Vagina (tissue), 2 donors: Measurements from ENCODE around the gene GRK1. TPM values are rescaled to one million over a fixed set of nuclear protein-coding genes. Genes with fewer than 3 reads are reported as not detected.

Experiments used
- DNase-seq, 2 donors: peaks; one replicate each; pipeline ENCODE4 v3.0.0-alpha.2; 2017; ENCODE audit errors: extremely low spot score in 2 of 2
- H3K27ac ChIP-seq: fragments of 200-600 bp; sonication (generic); one replicate; pipeline ENCODE4 v1.5.1; 2019
- H3K27me3 ChIP-seq: fragments of 200-600 bp; sonication (generic); one replicate; pipeline ENCODE4 v1.5.1; 2019
- H3K36me3 ChIP-seq, 2 donors: fragments of 200-600 bp; sonication (generic); one replicate each; pipeline ENCODE4 v1.5.1; 2017 to 2019
- H3K4me1 ChIP-seq: fragments of 200-600 bp; sonication (generic); one replicate; pipeline ENCODE4 v1.5.1; 2019
- H3K4me3 ChIP-seq, 2 donors: fragments of 200-600 bp; sonication (generic); 1 replicate in 1 of 2; 2 replicates in 1 of 2; pipeline ENCODE4 v1.5.1; 2016 to 2019
- H3K9me3 ChIP-seq: fragments of 200-600 bp; sonication (generic); one replicate; pipeline ENCODE4 v1.5.1; 2019
- CTCF ChIP-seq, 3 experiments: fragments of 450-650 bp in 2 of 3; fragments of 200-600 bp in 1 of 3; sonication (generic) in 1 of 3; IDR thresholded peaks; one replicate each; pipeline ENCODE4 v1.5.1; 2017 to 2019; ENCODE audit warnings: antibody characterized with exemption in 3 of 3, mild to moderate bottlenecking in 2 of 3, moderate library complexity in 2 of 3
- POLR2A ChIP-seq, 2 donors: fragments of 450-650 bp; IDR thresholded peaks; one replicate each; pipeline ENCODE4 v1.6.1; 2017; ENCODE audit warnings: antibody characterized with exemption in 2 of 2, mild to moderate bottlenecking in 2 of 2, moderate library complexity in 2 of 2
- POLR2AphosphoS5 ChIP-seq, 2 donors: sonication (generic); formaldehyde crosslinking; IDR thresholded peaks; one replicate each; pipeline ENCODE4 v1.9.0; 2017; ENCODE audit warnings: antibody characterized with exemption in 2 of 2, mild to moderate bottlenecking in 2 of 2, low read depth in 1 of 2; ENCODE audit not compliant: insufficient read depth in 1 of 2
- intact Hi-C: fragments of 100-400 bp; cut with DNase I; formaldehyde crosslinking; loops from one replicate; pipeline ENCODE4 v1.15.1; 2023
- total RNA-seq: library from RNA; depleted of rRNA; stranded (reverse); fragments of >200 nt; gene quantifications from one replicate; pipeline ENCODE4 v1.2.3, GENCODE V29; 2016

GRK1 gene
- total RNA-seq, 1 donor from 2014 or later = not detected

DNA sequence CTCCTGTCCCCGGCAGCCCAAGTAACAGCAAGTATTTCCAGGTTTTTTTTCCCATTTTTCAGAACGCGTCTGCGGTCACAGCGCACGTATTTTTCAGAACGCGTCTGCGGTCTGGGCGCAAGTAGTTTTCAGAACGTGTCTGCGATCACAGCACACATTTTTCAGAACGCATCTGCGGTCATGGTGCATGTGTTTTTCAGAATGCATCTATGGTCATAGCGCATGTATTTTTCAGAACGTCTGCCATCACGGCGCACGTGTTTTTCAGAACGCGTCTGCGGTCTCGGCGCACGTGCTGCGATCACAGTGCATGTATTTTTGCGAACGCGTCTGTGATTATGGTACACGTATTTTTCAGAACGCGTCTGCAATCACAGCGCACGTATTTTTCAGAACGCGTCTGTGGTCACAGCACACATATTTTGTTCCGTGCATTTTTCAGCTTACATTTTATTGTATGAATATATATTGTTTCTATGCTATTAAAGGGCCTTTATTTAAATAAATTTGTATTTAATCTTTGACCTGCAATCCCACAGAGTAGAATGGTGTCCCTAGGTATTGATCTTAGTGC is 28.8 kb upstream of the GRK1 start:
- no peaks in the 10 kb centered on the region for H3K9me3 ChIP-seq
- no peak overlapping the region for H3K27ac ChIP-seq
- H3K4me1 ChIP-seq = no peaks in the 10 kb centered on the region
- H3K36me3 ChIP-seq = peaks cover 0 to 75% of the 10 kb centered on the region in 2 donors
- DNase-seq = no peak
- TF ChIP-seq POLR2A (IDR thresholded peaks at IDR 0.05) (no peak), CTCF (IDR thresholded peaks at IDR 0.05) (no peak), POLR2AphosphoS5 (IDR thresholded peaks at IDR 0.05; ENCODE audit: insufficient read depth in 1 of 2, low read depth in 1 of 2) (no peak)
- no peaks in the 10 kb centered on the region for H3K27me3 ChIP-seq
- intact Hi-C loops = no loop called here
- H3K4me3 ChIP-seq = no peak overlapping the region

- H3K4me1 ChIP-seq = no peaks in the 10 kb centered on the region
- no peaks in the 10 kb centered on the region for H3K9me3 ChIP-seq
- no peak for DNase-seq
- no peak overlapping the region for H3K27ac ChIP-seq
- H3K36me3 ChIP-seq = peaks cover 0 to 70% of the 10 kb centered on the region in 2 donors
- TF ChIP-seq CTCF (IDR thresholded peaks at IDR 0.05) (no peak), POLR2AphosphoS5 (IDR thresholded peaks at IDR 0.05; ENCODE audit: insufficient read depth in 1 of 2, low read depth in 1 of 2) (no peak), POLR2A (IDR thresholded peaks at IDR 0.05) (no peak)
- no peak overlapping the region for H3K4me3 ChIP-seq
- no peaks in the 10 kb centered on the region for H3K27me3 ChIP-seq
- intact Hi-C loops = no loop called here
These were observed 28.2 kb upstream of the GRK1 start for GRCh38 chr13:113638806-113639205.

GRCh38 chr13:113639616-113640262 is 27.3 kb upstream of the GRK1 start:
- H3K27ac ChIP-seq = no peak overlapping the region
- intact Hi-C loops = no loop called here
- H3K27me3 ChIP-seq = no peaks in the 10 kb centered on the region
- no peaks in the 10 kb centered on the region for H3K4me1 ChIP-seq
- TF ChIP-seq CTCF (IDR thresholded peaks at IDR 0.05) (no peak), POLR2AphosphoS5 (IDR thresholded peaks at IDR 0.05; ENCODE audit: insufficient read depth in 1 of 2, low read depth in 1 of 2) (no peak), POLR2A (IDR thresholded peaks at IDR 0.05) (no peak)
- no peak overlapping the region for H3K4me3 ChIP-seq
- DNase-seq = no peak
- no peaks in the 10 kb centered on the region for H3K9me3 ChIP-seq
- peaks cover 0 to 60% of the 10 kb centered on the region in 2 donors for H3K36me3 ChIP-seq

DNA sequence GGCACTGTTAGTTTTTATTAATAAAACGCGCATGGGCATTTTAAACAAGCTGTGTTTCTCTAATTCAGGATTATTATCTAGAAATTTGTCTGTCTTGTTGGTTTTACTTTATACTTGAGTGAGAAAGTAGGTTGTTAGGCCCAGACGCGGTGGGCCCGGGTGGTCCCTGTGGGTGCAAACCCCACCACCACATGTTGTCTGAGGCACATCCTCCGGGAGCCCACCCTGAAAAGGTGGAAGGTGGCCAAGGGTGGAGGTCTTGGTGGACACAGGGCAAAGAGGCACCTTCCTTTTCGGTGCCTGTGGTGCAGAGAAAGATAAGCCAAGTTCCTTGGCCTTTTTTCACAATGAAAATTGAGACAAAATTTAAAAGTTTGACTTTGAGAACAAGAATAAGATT is 25.6 kb upstream of the GRK1 start:
- Histone ChIP-seq H3K27ac (no peak overlapping the region), H3K9me3 (no peaks in the 10 kb centered on the region), H3K36me3 (peaks cover 0 to 43% of the 10 kb centered on the region in 2 donors), H3K27me3 (no peaks in the 10 kb centered on the region), H3K4me1 (peaks cover 2% of the 10 kb centered on the region), H3K4me3 (no peak overlapping the region)
- no peak for DNase-seq
- intact Hi-C loops = no loop called here
- no peak for TF ChIP-seq POLR2AphosphoS5 (IDR thresholded peaks at IDR 0.05; ENCODE audit: insufficient read depth in 1 of 2, low read depth in 1 of 2)
- TF ChIP-seq CTCF (IDR thresholded peaks at IDR 0.05) = no peak

DNA sequence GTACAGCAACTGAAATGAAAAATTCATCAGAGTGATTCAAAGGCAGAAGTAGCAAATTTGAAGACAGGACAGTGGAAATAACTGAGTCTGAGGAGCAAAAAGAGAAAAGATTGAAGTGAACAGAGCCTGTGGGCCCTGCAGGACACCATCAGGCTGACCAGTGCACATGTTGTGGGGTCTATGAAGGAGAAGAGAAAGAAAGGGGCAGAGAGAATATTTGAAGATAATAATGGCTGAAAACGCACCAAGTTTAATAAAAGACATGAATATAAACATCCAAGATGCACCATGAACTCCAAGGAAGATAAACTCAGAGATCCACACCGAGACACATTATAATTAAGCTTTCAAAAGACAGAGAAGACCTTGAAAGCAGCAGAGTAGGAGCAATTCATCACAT is 24.5 kb upstream of the GRK1 start:
- Histone ChIP-seq H3K9me3 (no peaks in the 10 kb centered on the region), H3K27me3 (no peaks in the 10 kb centered on the region), H3K36me3 (peaks cover 0 to 33% of the 10 kb centered on the region in 2 donors), H3K27ac (no peak overlapping the region), H3K4me3 (no peak overlapping the region), H3K4me1 (peaks cover 13% of the 10 kb centered on the region)
- intact Hi-C loops = no loop called here
- TF ChIP-seq POLR2AphosphoS5 (IDR thresholded peaks at IDR 0.05; ENCODE audit: insufficient read depth in 1 of 2, low read depth in 1 of 2) (no peak), POLR2A (IDR thresholded peaks at IDR 0.05) (no peak), CTCF (IDR thresholded peaks at IDR 0.05) (no peak)
- DNase-seq = no peak
